Tibial nerve (tissue), 3 donors: Measurements from ENCODE around the gene ENDOU.

Experiments used
- CTCF ChIP-seq, 5 experiments: fragments of 200-600 bp in 3 of 5; fragments of 450-650 bp in 2 of 5; sonication (generic) in 3 of 5; IDR thresholded peaks; one replicate each; pipeline ENCODE4 v1.5.1; 2016 to 2019; ENCODE audit warnings: antibody characterized with exemption in 5 of 5, mild to moderate bottlenecking in 3 of 5, moderate library complexity in 2 of 5
- POLR2A ChIP-seq, 2 donors: fragments of 450-650 bp; IDR thresholded peaks; one replicate each; pipeline ENCODE4 v1.6.1; 2017; ENCODE audit warnings: antibody characterized with exemption in 2 of 2, mild to moderate bottlenecking in 2 of 2, moderate library complexity in 2 of 2

GRCh38 chr12:47735649-47736048, 10.4 kb upstream of the ENDOU start:
- TF ChIP-seq CTCF (IDR thresholded peaks at IDR 0.05) (no peak), POLR2A (IDR thresholded peaks at IDR 0.05) (no peak)
